Testis (tissue), 2 donors: Measurements from ENCODE around the gene PLA2G4E.

Source experiments
- POLR2A ChIP-seq: fragments of 450-650 bp; IDR thresholded peaks from one replicate; pipeline ENCODE4 v1.6.1; 2017; ENCODE audit warnings: antibody characterized with exemption, mild to moderate bottlenecking, moderate library complexity
- TF ChIP-seq, protein P1 (sequence below), 3 experiments: fragments of 450-650 bp in 2 of 3; fragments of 200-600 bp in 1 of 3; sonication (generic) in 1 of 3; IDR thresholded peaks; one replicate each; pipeline ENCODE4 v1.5.1; 2016 to 2019; ENCODE audit warnings: antibody characterized with exemption in 3 of 3, mild to moderate bottlenecking in 2 of 3, moderate library complexity in 1 of 3

GRCh38 chr15:42012928-42013482, 7.8 kb downstream of the PLA2G4E start:
- TF ChIP-seq, protein P1, sequence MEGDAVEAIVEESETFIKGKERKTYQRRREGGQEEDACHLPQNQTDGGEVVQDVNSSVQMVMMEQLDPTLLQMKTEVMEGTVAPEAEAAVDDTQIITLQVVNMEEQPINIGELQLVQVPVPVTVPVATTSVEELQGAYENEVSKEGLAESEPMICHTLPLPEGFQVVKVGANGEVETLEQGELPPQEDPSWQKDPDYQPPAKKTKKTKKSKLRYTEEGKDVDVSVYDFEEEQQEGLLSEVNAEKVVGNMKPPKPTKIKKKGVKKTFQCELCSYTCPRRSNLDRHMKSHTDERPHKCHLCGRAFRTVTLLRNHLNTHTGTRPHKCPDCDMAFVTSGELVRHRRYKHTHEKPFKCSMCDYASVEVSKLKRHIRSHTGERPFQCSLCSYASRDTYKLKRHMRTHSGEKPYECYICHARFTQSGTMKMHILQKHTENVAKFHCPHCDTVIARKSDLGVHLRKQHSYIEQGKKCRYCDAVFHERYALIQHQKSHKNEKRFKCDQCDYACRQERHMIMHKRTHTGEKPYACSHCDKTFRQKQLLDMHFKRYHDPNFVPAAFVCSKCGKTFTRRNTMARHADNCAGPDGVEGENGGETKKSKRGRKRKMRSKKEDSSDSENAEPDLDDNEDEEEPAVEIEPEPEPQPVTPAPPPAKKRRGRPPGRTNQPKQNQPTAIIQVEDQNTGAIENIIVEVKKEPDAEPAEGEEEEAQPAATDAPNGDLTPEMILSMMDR (IDR thresholded peaks at IDR 0.05) = no peak
- TF ChIP-seq POLR2A = no peak
